Esophagus squamous epithelium (tissue), 5 donors: ENCODE results near the gene GNB1L. TPM values are rescaled to one million over a fixed set of nuclear protein-coding genes. Genes with fewer than 3 reads are reported as not detected.

ENCODE experiments used
- DNase-seq: peaks from one replicate; lab custom pipeline; 2025; lab: John Stamatoyannopoulos, UW
- H3K27ac ChIP-seq, 4 donors: fragments of 200-600 bp; sonication (generic); one replicate each; pipeline ENCODE4 v1.5.1; 2016 to 2019; ENCODE audit warnings: mild to moderate bottlenecking in 1 of 4
- H3K27me3 ChIP-seq, 4 donors: fragments of 200-600 bp; sonication (generic); 1 replicate in 3 of 4; 2 replicates in 1 of 4; pipeline versions ENCODE4 v1.5.1 to v1.6.0; 2017 to 2021; ENCODE audit warnings: antibody characterized with exemption in 1 of 4
- H3K36me3 ChIP-seq, 3 donors: fragments of 200-600 bp; sonication (generic); one replicate each; pipeline ENCODE4 v1.5.1; 2016 to 2019
- H3K4me1 ChIP-seq, 3 donors: fragments of 200-600 bp; sonication (generic); one replicate each; pipeline ENCODE4 v1.5.1; 2017 to 2019
- H3K4me3 ChIP-seq, 4 donors: fragments of 200-600 bp; sonication (generic); 1 replicate in 3 of 4; 2 replicates in 1 of 4; pipeline ENCODE4 v1.5.1; 2016 to 2019; ENCODE audit warnings: mild to moderate bottlenecking in 2 of 4, moderate library complexity in 1 of 4
- H3K9me3 ChIP-seq, 3 donors: fragments of 200-600 bp; sonication (generic); one replicate each; pipeline ENCODE4 v1.5.1; 2016 to 2019
- POLR2A ChIP-seq, 4 donors: fragments of 450-650 bp; IDR thresholded peaks; one replicate each; pipeline ENCODE4 v1.6.1; 2017; ENCODE audit warnings: antibody characterized with exemption in 4 of 4, mild to moderate bottlenecking in 4 of 4, moderate library complexity in 3 of 4
- WGBS, 2 donors: methylation state at CpG; one replicate each; pipeline ENCODE4 v1.1.5; 2018; 5-methylcytosine and 5-hydroxymethylcytosine counted together
- intact Hi-C: fragments of 100-400 bp; cut with DNase I; formaldehyde crosslinking; loops from one replicate; pipeline ENCODE4 v1.15.0; 2022
- total RNA-seq, 4 donors: library from RNA; depleted of rRNA; stranded (reverse); fragments of >200 nt; gene quantifications; one replicate each; pipeline ENCODE4 v1.1.0, GENCODE V29; 2016
- TF ChIP-seq, protein P1 (sequence below), 6 experiments: fragments of 450-650 bp in 4 of 6; fragments of 200-600 bp in 2 of 6; sonication (generic) in 2 of 6; IDR thresholded peaks; one replicate each; pipeline ENCODE4 v1.5.1; 2016 to 2019; ENCODE audit warnings: antibody characterized with exemption in 6 of 6, mild to moderate bottlenecking in 4 of 6, moderate library complexity in 4 of 6
- donor health status: DM: yes; HTN: yes; CAD: no.

Gene GNB1L
- total RNA-seq, 4 donors from 2014 or later: 5.7 to 8.5 (median 6.4) TPM

DNA sequence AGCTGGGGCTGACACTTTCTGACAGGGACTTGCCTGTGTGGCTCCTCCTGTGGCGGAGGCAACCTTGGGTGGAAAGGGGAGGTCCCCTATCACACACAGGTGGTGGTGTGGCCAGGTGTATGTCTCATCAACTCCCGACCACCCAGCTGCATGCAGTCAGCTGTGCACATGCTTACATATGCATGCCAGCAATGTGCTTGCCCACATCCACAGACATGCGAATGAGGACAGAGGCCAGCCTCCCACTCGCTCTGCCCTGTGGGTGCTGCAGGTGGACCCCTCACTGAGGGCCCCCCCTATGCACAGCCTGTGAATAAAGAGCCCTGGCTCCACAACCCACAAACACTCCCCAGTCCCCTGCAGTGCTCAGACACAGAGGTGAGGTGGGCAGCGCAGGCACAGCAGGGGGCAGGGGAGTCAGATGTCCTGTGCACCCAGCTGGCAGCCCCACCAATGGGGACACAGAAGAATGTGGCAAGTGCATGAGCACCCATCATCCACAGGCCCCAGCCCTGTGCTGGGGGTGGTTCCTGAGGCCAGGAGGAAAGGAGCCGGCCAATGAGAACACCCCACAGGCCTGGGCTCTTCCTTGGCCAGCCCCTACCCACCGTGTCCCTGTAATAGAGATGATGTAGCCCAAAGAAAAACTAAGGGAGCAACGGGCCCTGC lies 9.5 kb downstream of the GNB1L start:
- intact Hi-C loops: no loop called here
- 70 to 100% methylated on average over 1 to 5 of the region's 8 CpGs for WGBS, 2 donors
- H3K9me3 ChIP-seq: no peaks in the 10 kb centered on the region
- H3K27ac ChIP-seq: peak overlapping the region in 3 of 4 donors; percentile 46 to 84 (median 74)
- TF ChIP-seq POLR2A (IDR thresholded peaks at IDR 0.05): no peak
- TF ChIP-seq, protein P1, sequence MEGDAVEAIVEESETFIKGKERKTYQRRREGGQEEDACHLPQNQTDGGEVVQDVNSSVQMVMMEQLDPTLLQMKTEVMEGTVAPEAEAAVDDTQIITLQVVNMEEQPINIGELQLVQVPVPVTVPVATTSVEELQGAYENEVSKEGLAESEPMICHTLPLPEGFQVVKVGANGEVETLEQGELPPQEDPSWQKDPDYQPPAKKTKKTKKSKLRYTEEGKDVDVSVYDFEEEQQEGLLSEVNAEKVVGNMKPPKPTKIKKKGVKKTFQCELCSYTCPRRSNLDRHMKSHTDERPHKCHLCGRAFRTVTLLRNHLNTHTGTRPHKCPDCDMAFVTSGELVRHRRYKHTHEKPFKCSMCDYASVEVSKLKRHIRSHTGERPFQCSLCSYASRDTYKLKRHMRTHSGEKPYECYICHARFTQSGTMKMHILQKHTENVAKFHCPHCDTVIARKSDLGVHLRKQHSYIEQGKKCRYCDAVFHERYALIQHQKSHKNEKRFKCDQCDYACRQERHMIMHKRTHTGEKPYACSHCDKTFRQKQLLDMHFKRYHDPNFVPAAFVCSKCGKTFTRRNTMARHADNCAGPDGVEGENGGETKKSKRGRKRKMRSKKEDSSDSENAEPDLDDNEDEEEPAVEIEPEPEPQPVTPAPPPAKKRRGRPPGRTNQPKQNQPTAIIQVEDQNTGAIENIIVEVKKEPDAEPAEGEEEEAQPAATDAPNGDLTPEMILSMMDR (IDR thresholded peaks at IDR 0.05): no peak
- peaks cover 29 to 77% (median 38%) of the 10 kb centered on the region in 3 donors for H3K4me1 ChIP-seq
- H3K4me3 ChIP-seq: no peak overlapping the region
- peaks cover 0 to 12% (median 0%) of the 10 kb centered on the region in 3 donors for H3K36me3 ChIP-seq
- H3K27me3 ChIP-seq: no peaks in the 10 kb centered on the region
- no peak for DNase-seq

DNA sequence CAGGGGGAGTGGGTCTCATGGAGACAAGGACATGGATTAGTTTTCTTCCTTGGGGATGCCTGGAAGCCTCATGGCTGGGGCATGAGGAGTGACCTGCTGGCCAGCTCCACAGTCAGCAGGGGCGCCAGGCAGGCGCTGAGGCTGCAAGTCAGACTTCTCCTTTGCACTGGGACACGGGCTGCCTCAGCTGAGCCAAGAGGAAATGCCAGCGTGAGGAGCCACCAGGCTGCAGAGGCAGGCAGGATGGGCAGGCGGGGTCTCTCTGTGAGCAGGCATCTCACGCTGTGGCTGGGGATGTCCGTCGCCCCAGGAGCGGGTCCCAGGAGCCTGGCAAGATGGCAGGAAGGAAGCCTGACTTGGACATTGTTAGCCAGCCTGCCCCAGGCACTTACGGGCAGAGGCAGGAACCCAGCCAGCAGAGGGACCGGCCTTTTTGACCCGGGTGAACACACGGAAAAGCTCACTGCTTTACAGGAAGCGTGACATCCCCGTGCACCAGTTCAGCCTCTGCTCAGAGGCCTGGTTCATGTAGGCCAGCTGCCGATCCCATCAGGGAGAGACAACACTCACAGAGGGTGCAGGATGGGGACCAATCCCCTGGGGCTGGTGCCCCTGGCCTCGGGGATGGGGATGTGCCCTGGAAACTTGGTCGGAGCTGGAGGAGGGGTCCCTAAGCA lies 10.2 kb downstream of the GNB1L start:
- TF ChIP-seq, protein P1 (IDR thresholded peaks at IDR 0.05): peak in 2 of 6 experiments; percentile 1 to 14
- no peak for TF ChIP-seq POLR2A (IDR thresholded peaks at IDR 0.05)
- 31% methylated on average over 5 of the region's 18 CpGs; no CpG with 5 or more reads in 1 of the 2 donors for WGBS, 2 donors
- peak overlapping the region; percentile 6 to 84 (median 60) for H3K27ac ChIP-seq
- intact Hi-C loops: no loop called here
- H3K4me1 ChIP-seq: peaks cover 24 to 71% (median 37%) of the 10 kb centered on the region in 3 donors
- no peak for DNase-seq
- peaks cover 0 to 6% (median 0%) of the 10 kb centered on the region in 3 donors for H3K36me3 ChIP-seq
- no peaks in the 10 kb centered on the region for H3K27me3 ChIP-seq
- peak overlapping the region in 1 of 4 donors; percentile 21 for H3K4me3 ChIP-seq
- no peaks in the 10 kb centered on the region for H3K9me3 ChIP-seq

DNA sequence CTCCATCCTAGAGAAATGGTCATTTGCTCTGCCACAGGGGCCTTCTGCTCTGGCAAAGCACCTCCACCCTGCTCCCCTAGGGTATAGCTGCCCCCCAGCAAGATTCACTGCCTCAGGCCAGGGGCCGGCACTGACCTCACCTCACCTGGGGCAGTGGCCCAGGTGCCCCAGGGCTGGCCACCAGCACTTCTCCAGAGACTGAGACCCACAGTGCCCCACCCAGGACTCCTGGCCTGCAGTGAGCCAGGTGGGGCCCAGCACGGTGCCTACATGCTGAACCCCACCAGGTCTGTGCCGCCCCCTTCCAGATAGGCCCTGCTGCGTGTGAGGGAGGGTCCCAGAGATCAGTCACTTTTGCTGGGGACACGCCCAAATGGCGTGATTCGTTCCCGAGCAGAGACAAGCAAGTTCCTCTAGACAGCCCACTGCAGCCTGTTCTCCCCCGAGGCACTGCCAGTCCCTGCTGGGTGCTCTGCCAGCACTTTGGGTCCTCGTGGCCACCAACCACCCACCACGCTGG lies 10.8 kb downstream of the GNB1L start:
- intact Hi-C loops: no loop called here
- Histone ChIP-seq H3K4me1 (peaks cover 20 to 65% (median 33%) of the 10 kb centered on the region in 3 donors), H3K27me3 (no peaks in the 10 kb centered on the region), H3K27ac (peak overlapping the region; percentile 6 to 84 (median 60)), H3K4me3 (peak overlapping the region in 1 of 4 donors; percentile 21), H3K9me3 (no peaks in the 10 kb centered on the region), H3K36me3 (peaks cover 0 to 6% (median 0%) of the 10 kb centered on the region in 3 donors)
- WGBS, 2 donors: 49% methylated on average over 5 of the region's 11 CpGs; no CpG with 5 or more reads in 1 of the 2 donors
- DNase-seq: no peak
- no peak for TF ChIP-seq POLR2A (IDR thresholded peaks at IDR 0.05)
- TF ChIP-seq, protein P1 (IDR thresholded peaks at IDR 0.05): no peak

DNA sequence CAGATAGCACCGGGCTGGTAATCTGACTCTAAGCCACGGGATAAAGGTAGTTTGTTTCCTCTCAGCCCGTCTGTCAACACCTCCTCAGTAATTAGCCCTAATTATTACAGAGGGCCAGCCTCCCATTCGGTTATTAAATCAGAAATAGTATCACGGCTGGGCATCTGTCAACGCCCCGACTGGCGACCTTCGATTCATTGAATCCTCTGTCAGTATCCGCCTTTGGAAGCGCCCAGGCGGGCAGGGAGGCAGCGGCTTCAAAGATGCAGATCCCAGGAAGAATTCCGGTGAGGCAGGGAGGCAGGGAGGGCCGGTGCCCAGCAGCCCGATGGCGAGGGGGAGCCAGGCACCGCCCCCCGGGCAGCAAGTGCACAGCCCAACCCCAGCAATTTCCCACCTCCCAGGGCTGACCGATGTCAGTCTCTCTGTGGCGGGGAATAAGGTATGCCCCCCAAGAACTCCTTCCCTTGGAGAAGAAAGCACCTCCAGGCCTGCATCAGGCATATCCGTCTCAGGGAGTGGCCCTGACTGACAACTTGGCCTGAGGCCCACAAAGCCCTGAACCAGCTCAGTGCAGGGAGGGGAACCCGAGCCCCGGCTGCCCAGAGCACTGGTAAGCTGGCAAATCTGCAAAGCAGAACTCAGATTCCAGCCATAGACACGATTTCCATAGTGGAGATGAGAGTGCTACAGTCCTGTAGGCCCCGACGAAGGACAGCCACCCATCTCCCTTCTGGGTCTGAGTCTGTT lies 11.4 kb downstream of the GNB1L start:
- peaks cover 16 to 58% (median 27%) of the 10 kb centered on the region in 3 donors for H3K4me1 ChIP-seq
- no peaks in the 10 kb centered on the region for H3K9me3 ChIP-seq
- H3K4me3 ChIP-seq: no peak overlapping the region
- H3K27ac ChIP-seq: peak overlapping the region in 3 of 4 donors; percentile 46 to 84 (median 74)
- TF ChIP-seq, protein P1 (IDR thresholded peaks at IDR 0.05): no peak
- TF ChIP-seq POLR2A (IDR thresholded peaks at IDR 0.05): no peak
- peaks cover 0 to 6% (median 0%) of the 10 kb centered on the region in 3 donors for H3K36me3 ChIP-seq
- DNase-seq: no peak
- H3K27me3 ChIP-seq: no peaks in the 10 kb centered on the region
- intact Hi-C loops: no loop called here
- 61 to 97% methylated on average over 7 to 11 of the region's 27 CpGs for WGBS, 2 donors
